ENCODE results near the gene SRGAP3.
A peak's percentile ranks its signal among the peaks of the same experiment; 100 is the strongest.

GRCh38 chr3:9108876-9109567, 140.4 kb downstream of the SRGAP3 start:
- TF ChIP-seq CTCF (IDR thresholded peaks at IDR 0.05) (peak in 3 of 4 experiments; percentile 37 to 46 (median 38)), POLR2A (IDR thresholded peaks at IDR 0.05) (no peak)

Measured in uterus (tissue), 2 donors.